HEK293T (cell line): ENCODE measurements around the gene ZYX.
A peak's percentile ranks its signal among the peaks of the same experiment; 100 is the strongest.

Experiments used
- CTCF ChIA-PET: fragments of 350-600 bp; formaldehyde crosslinking; extraction: SDS; loops from one replicate; lab custom pipeline; 2021; ENCODE audit warnings: antibody characterized with exemption, inconsistent platforms; lab: Yijun Ruan, JAX
- POLR2A ChIA-PET: fragments of 350-600 bp; formaldehyde crosslinking; extraction: SDS; loops from one replicate; lab custom pipeline; 2020; ENCODE audit warnings: antibody characterized with exemption, inconsistent platforms; lab: Yijun Ruan, JAX
- DNase-seq: peaks from one replicate; pipeline ENCODE4 v3.0.0; 2012; ENCODE audit warnings: mixed read lengths; ENCODE audit errors: extremely low spot score
- ARNT ChIP-seq: fragments of 450-650 bp; IDR thresholded peaks from 2 replicates; pipeline ENCODE4 v1.6.1; 2017; ENCODE audit warnings: mild to moderate bottlenecking
- BHLHE40 ChIP-seq: fragments of 450-650 bp; IDR thresholded peaks from 2 replicates; pipeline ENCODE4 v1.6.1; 2016; ENCODE audit warnings: mild to moderate bottlenecking, moderate library complexity, borderline replicate concordance
- CTBP1 ChIP-seq: fragments of 450-650 bp; IDR thresholded peaks from 2 replicates; pipeline ENCODE4 v1.6.1; 2016; ENCODE audit warnings: borderline replicate concordance
- ELF4 ChIP-seq: fragments of 450-650 bp; IDR thresholded peaks from 2 replicates; pipeline ENCODE4 v1.6.1; 2017; ENCODE audit warnings: antibody characterized with exemption
- FOXA1 ChIP-seq: fragments of 450-650 bp; IDR thresholded peaks from 2 replicates; pipeline ENCODE4 v1.6.1; 2016; ENCODE audit warnings: mild to moderate bottlenecking
- FOXK2 ChIP-seq: fragments of 450-650 bp; IDR thresholded peaks from 2 replicates; pipeline ENCODE4 v1.6.1; 2016; ENCODE audit warnings: mild to moderate bottlenecking
- FOXM1 ChIP-seq: fragments of 450-650 bp; IDR thresholded peaks from 2 replicates; pipeline ENCODE4 v1.6.1; 2017; ENCODE audit warnings: mild to moderate bottlenecking, borderline replicate concordance
- HDGF ChIP-seq: fragments of 450-650 bp; IDR thresholded peaks from 2 replicates; pipeline ENCODE4 v1.6.1; 2017; ENCODE audit warnings: antibody characterized with exemption, borderline replicate concordance
- L3MBTL2 ChIP-seq: fragments of 450-650 bp; conservative IDR thresholded peaks from 2 replicates; pipeline ENCODE4 v1.6.1; 2016; ENCODE audit warnings: mild to moderate bottlenecking
- LEF1 ChIP-seq: fragments of 450-650 bp; IDR thresholded peaks from 2 replicates; pipeline ENCODE4 v1.6.1; 2017; ENCODE audit warnings: mild to moderate bottlenecking, borderline replicate concordance
- NFRKB ChIP-seq: fragments of 450-650 bp; IDR thresholded peaks from 2 replicates; pipeline ENCODE4 v1.6.1; 2016; ENCODE audit warnings: mild to moderate bottlenecking, moderate library complexity
- PKNOX1 ChIP-seq: fragments of 450-650 bp; IDR thresholded peaks from 2 replicates; pipeline ENCODE4 v1.6.1; 2016
- SP1 ChIP-seq: fragments of 450-650 bp; IDR thresholded peaks from 2 replicates; pipeline ENCODE4 v1.6.1; 2017
- SUZ12 ChIP-seq: fragments of 450-650 bp; IDR thresholded peaks from 2 replicates; pipeline ENCODE4 v1.6.1; 2016; ENCODE audit warnings: mild to moderate bottlenecking
- TARDBP ChIP-seq: fragments of 450-650 bp; IDR thresholded peaks from 2 replicates; pipeline ENCODE4 v1.6.1; 2016
- ZNF384 ChIP-seq: fragments of 450-650 bp; IDR thresholded peaks from 2 replicates; pipeline ENCODE4 v1.6.1; 2016

The ZYX gene

GRCh38 chr7:143406002-143406357, 24.8 kb downstream of the ZYX start:
- POLR2A ChIA-PET = no interaction called here
- no peak for DNase-seq
- TF ChIP-seq ELF4 (no peak), ARNT (no peak), L3MBTL2 (no peak), NFRKB (no peak), BHLHE40 (no peak), FOXM1 (no peak), HDGF (no peak), FOXK2 (no peak), LEF1 (no peak), PKNOX1 (no peak), ZNF384 (no peak)
- CTCF ChIA-PET = interaction anchor here (1.1 to 2.5 kb wide), 3 partner anchors 10 to 166 kb away, joined by 3 to 11 read pairs (median 6); no protein-coding TSS in a partner anchor

GRCh38 chr7:143407287-143408251, 26.4 kb downstream of the ZYX start:
- POLR2A ChIA-PET = interaction anchor here (1.4 kb wide), 1 partner anchor 27 kb away, joined by 4 read pairs; no protein-coding TSS in a partner anchor
- TF ChIP-seq HDGF = no peak
- CTCF ChIA-PET = interaction anchor here (0.6 to 2.5 kb wide), 5 partner anchors 9 to 192 kb away, joined by 3 to 11 read pairs (median 3); no protein-coding TSS in a partner anchor
- no peak for DNase-seq

- POLR2A ChIA-PET = no interaction called here
- TF ChIP-seq CTBP1 (no peak), BHLHE40 (no peak), ELF4 (no peak), FOXK2 (no peak), FOXA1 (no peak), FOXM1 (no peak), SP1 (no peak), ZNF384 (no peak), HDGF (no peak), ARNT (no peak), PKNOX1 (no peak), TARDBP (no peak), L3MBTL2 (no peak), LEF1 (no peak), NFRKB (no peak)
- CTCF ChIA-PET = interaction anchor here (0.6 to 1.0 kb wide), 6 partner anchors 8 to 873 kb away, joined by 3 to 4 read pairs (median 3); no protein-coding TSS in a partner anchor
- DNase-seq = no peak
Measured at GRCh38 chr7:143408252-143408685, 27.1 kb downstream of the ZYX start.

GRCh38 chr7:143408686-143409561, 27.8 kb downstream of the ZYX start, which contains the start of gene EPHA1:
Gene EPHA1, minus strand, starts transcription at chr7:143408856. Its CDS starts 51 bp downstream, at chr7:143408805.
- CTCF ChIA-PET = interaction anchor here (0.6 to 1.0 kb wide), 2 partner anchors 29 to 874 kb away, joined by 3 read pairs; no protein-coding TSS in a partner anchor
- TF ChIP-seq NFRKB (no peak), BHLHE40 (no peak), TARDBP (no peak), FOXM1 (no peak), L3MBTL2 (no peak), ARNT (no peak), FOXK2 (no peak), HDGF (no peak), CTBP1 (no peak), SUZ12 (no peak), LEF1 (no peak), SP1 (no peak), ELF4 (no peak), PKNOX1 (no peak), FOXA1 (no peak), ZNF384 (no peak)
- POLR2A ChIA-PET = no interaction called here
- peak; percentile 50 for DNase-seq

GRCh38 chr7:143410521-143411004, 29.4 kb downstream of the ZYX start:
- ChIA-PET POLR2A (interaction anchor here (1.6 kb wide), 1 partner anchor 30 kb away, joined by 5 read pairs; no protein-coding TSS in a partner anchor), CTCF (no interaction called here)
- no peak for TF ChIP-seq FOXK2
- no peak for DNase-seq
